H9 (cell line): Measurements from ENCODE around the gene NBEA. TPM values are rescaled to one million over a fixed set of nuclear protein-coding genes. Genes with fewer than 3 reads are reported as not detected.

Experiments
- DNase-seq: peaks from one replicate; pipeline ENCODE4 v3.0.0-alpha.2; 2017
- H2AFZ ChIP-seq: one replicate; pipeline ENCODE4 v1.6.1; 2013; ENCODE audit warnings: mild to moderate bottlenecking, low read length, control low read depth, moderate library complexity
- H2AK5ac ChIP-seq: 2 replicates; pipeline ENCODE4 v1.6.1; 2013; ENCODE audit warnings: low read length, control low read depth, mixed read lengths; ENCODE audit not compliant: insufficient read length
- H2BK120ac ChIP-seq: one replicate; pipeline ENCODE4 v1.6.1; 2013; ENCODE audit warnings: low read depth, mild to moderate bottlenecking, low read length, control low read depth, inconsistent platforms; ENCODE audit not compliant: poor library complexity, severe bottlenecking
- H2BK12ac ChIP-seq: 2 replicates; pipeline ENCODE4 v1.6.1; 2013; ENCODE audit warnings: low read length, control low read depth, mixed read lengths, low read depth; ENCODE audit not compliant: insufficient read length
- H2BK15ac ChIP-seq: 2 replicates; pipeline ENCODE4 v1.6.1; 2013; ENCODE audit warnings: low read depth, low read length, control low read depth
- H2BK20ac ChIP-seq: one replicate; pipeline ENCODE4 v1.6.1; 2013; ENCODE audit warnings: low read depth, mild to moderate bottlenecking, low read length, control low read depth, inconsistent platforms; ENCODE audit not compliant: poor library complexity, severe bottlenecking
- H2BK5ac ChIP-seq: 2 replicates; pipeline ENCODE4 v1.6.1; 2013; ENCODE audit warnings: low read length, control low read depth, mixed read lengths; ENCODE audit not compliant: insufficient read length
- H3K14ac ChIP-seq: 2 replicates; pipeline ENCODE4 v1.6.1; 2013; ENCODE audit warnings: low read length, control low read depth; ENCODE audit not compliant: insufficient read depth
- H3K18ac ChIP-seq: 2 replicates; pipeline ENCODE4 v1.6.1; 2013; ENCODE audit warnings: low read depth, mild to moderate bottlenecking, mixed read lengths, low read length, control low read depth; ENCODE audit not compliant: insufficient read length
- H3K23ac ChIP-seq: 2 replicates; pipeline ENCODE4 v1.6.1; 2013; ENCODE audit warnings: low read length, control low read depth, mixed read lengths, low read depth; ENCODE audit not compliant: insufficient read length
- H3K23me2 ChIP-seq: 2 replicates; pipeline ENCODE4 v1.6.1; 2013; ENCODE audit warnings: low read depth, mild to moderate bottlenecking, mixed read lengths, low read length, control low read depth; ENCODE audit not compliant: insufficient read length, poor library complexity, severe bottlenecking
- H3K27ac ChIP-seq: 2 replicates; pipeline ENCODE4 v1.5.1; 2013; ENCODE audit warnings: low read length, control low read depth, mixed read lengths, low read depth; ENCODE audit not compliant: insufficient read length
- H3K27me3 ChIP-seq: 2 replicates; pipeline ENCODE4 v1.6.1; 2013; ENCODE audit warnings: low read length, control low read depth, inconsistent platforms; ENCODE audit not compliant: insufficient read depth
- H3K4ac ChIP-seq: 2 replicates; pipeline ENCODE4 v1.6.1; 2013; ENCODE audit warnings: low read depth, mild to moderate bottlenecking, control low read depth, inconsistent platforms, low read length, moderate library complexity
- H3K4me1 ChIP-seq: 2 replicates; pipeline ENCODE4 v1.6.1; 2013; ENCODE audit warnings: low read length, control low read depth, inconsistent platforms; ENCODE audit not compliant: insufficient read depth
- H3K4me2 ChIP-seq: 2 replicates; pipeline ENCODE4 v1.6.1; 2013; ENCODE audit warnings: low read length, control low read depth, mixed read lengths; ENCODE audit not compliant: insufficient read length, insufficient read depth
- H3K56ac ChIP-seq: 2 replicates; pipeline ENCODE4 v1.6.1; 2013; ENCODE audit warnings: low read depth, mild to moderate bottlenecking, mixed read lengths, low read length, control low read depth; ENCODE audit not compliant: insufficient read length
- H3K79me1 ChIP-seq: 2 replicates; pipeline ENCODE4 v1.6.1; 2013; ENCODE audit warnings: low read depth, mild to moderate bottlenecking, moderate library complexity, low read length, control low read depth, inconsistent platforms; ENCODE audit not compliant: insufficient read depth, poor library complexity, severe bottlenecking
- H3K79me2 ChIP-seq: 2 replicates; pipeline ENCODE4 v1.6.1; 2013; ENCODE audit warnings: low read length, control low read depth, inconsistent platforms; ENCODE audit not compliant: insufficient read depth
- H3K9ac ChIP-seq: 2 replicates; pipeline ENCODE4 v1.6.1; 2013; ENCODE audit warnings: low read length, control low read depth, mixed read lengths; ENCODE audit not compliant: insufficient read length; ENCODE audit errors: extremely low read depth
- H3K9me3 ChIP-seq: one replicate; pipeline ENCODE4 v1.6.1; 2013; ENCODE audit warnings: low read depth, low read length, inconsistent platforms; ENCODE audit not compliant: control insufficient read depth
- H3T11ph ChIP-seq: one replicate; pipeline ENCODE4 v1.6.1; 2013; ENCODE audit warnings: mild to moderate bottlenecking, low read length, control low read depth, inconsistent platforms
- H4K20me1 ChIP-seq: one replicate; pipeline ENCODE4 v1.6.1; 2013; ENCODE audit not compliant: control insufficient read depth, insufficient read length, insufficient read depth
- H4K5ac ChIP-seq: 2 replicates; pipeline ENCODE4 v1.6.1; 2013; ENCODE audit warnings: low read depth, mild to moderate bottlenecking, mixed read lengths, low read length, control low read depth; ENCODE audit not compliant: insufficient read length
- H4K8ac ChIP-seq: replicated peaks from 2 replicates; pipeline ENCODE4 v1.6.1; 2013; ENCODE audit warnings: low read length, control low read depth, mixed read lengths, low read depth; ENCODE audit not compliant: insufficient read length
- H4K91ac ChIP-seq: 2 replicates; pipeline ENCODE4 v1.6.1; 2013; ENCODE audit warnings: low read depth, mild to moderate bottlenecking, moderate library complexity, mixed read lengths, low read length, control low read depth; ENCODE audit not compliant: insufficient read length
- H3K27ac Mint-ChIP-seq, 3 experiments: 2 replicates in 2 of 3; 3 replicates in 1 of 3; pipeline ENCODE4 v1.8.0; 2020 to 2021; ENCODE audit warnings: mixed read lengths in 3 of 3, mild to moderate bottlenecking in 1 of 3, moderate library complexity in 1 of 3
- H3K27me3 Mint-ChIP-seq: 2 replicates; pipeline ENCODE4 v1.8.0; 2021; ENCODE audit warnings: low read depth, mild to moderate bottlenecking, moderate library complexity, mixed read lengths
- H3K36me3 Mint-ChIP-seq, 3 experiments: 2 replicates in 2 of 3; 3 replicates in 1 of 3; pipeline ENCODE4 v1.8.0; 2020 to 2021; ENCODE audit warnings: low read depth in 3 of 3, mixed read lengths in 3 of 3; ENCODE audit not compliant: insufficient read depth in 1 of 3
- H3K4me1 Mint-ChIP-seq, 2 experiments: 2 replicates each; pipeline ENCODE4 v1.8.0; 2020; ENCODE audit warnings: mixed read lengths in 2 of 2
- H3K4me3 Mint-ChIP-seq, 2 experiments: 2 replicates in 1 of 2; 3 replicates in 1 of 2; pipeline ENCODE4 v1.8.0; 2020 to 2021; ENCODE audit warnings: mild to moderate bottlenecking in 2 of 2, mixed read lengths in 2 of 2, moderate library complexity in 1 of 2
- H3K9me3 Mint-ChIP-seq, 2 experiments: 2 replicates in 1 of 2; 3 replicates in 1 of 2; pipeline ENCODE4 v1.8.0; 2020; ENCODE audit warnings: mild to moderate bottlenecking in 2 of 2, mixed read lengths in 2 of 2, moderate library complexity in 1 of 2
- CTCF ChIP-seq: fragments of 200-600 bp; sonication (generic); conservative IDR thresholded peaks from 3 replicates; pipeline ENCODE4 v1.8.0; 2021; ENCODE audit warnings: antibody characterized with exemption, mild to moderate bottlenecking
- WGBS: extraction: QIAGEN DNeasy Blood & Tissue Kit; methylation state at CpG from one replicate; pipeline ENCODE4 v1.1.7; 2013; ENCODE audit warnings: missing lambda C conversion rate, low lambda C conversion rate, mixed read lengths; ENCODE audit not compliant: insufficient read length; ENCODE audit errors: extremely low coverage; 5-methylcytosine and 5-hydroxymethylcytosine counted together
- total RNA-seq: library from RNA; stranded (reverse); gene quantifications from 2 replicates; pipeline ENCODE4 v1.2.1, GENCODE V29; 2021

NBEA gene
- total RNA-seq, 1 experiment from 2014 or later, result 17.3 TPM

DNA sequence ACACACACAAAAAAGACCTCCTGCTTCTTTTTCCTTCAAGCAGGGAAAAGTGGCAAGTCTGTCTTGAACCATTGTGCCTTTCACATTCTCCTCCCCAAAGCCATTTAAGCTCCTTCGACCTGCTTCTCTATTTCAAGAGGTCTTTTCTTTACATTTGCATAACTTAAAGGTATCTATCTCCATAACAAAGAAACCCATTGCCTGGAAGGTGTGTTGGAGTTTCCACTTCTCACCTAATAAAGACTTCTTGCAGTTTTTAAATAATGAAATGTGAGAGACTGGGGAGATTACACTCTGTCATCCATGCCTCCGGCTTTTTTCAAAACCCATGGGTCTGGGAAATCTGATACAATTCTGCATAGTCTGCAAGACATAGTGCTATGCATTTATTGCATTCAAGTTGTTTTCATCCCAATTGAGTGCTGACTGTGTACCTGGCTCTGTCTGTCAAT, 41.8 kb upstream of the NBEA start:
- H3K4me2 ChIP-seq, result peak overlapping the region; percentile 53
- DNase-seq, result peak; percentile 41
- WGBS, result no CpG with 5 or more reads among the region's 2 CpGs

More for the DNA sequence above, 41.8 kb upstream of the NBEA start:
- Histone ChIP-seq H3K18ac (no peak overlapping the region), H3K79me2 (no peaks in the 10 kb centered on the region), H3K79me1 (no peaks in the 10 kb centered on the region), H3K23me2 (peaks cover 3% of the 10 kb centered on the region), H3K23ac (no peak overlapping the region), H2BK15ac (no peak overlapping the region), H3K14ac (no peak overlapping the region), H2BK5ac (no peak overlapping the region), H2BK12ac (no peak overlapping the region), H3K56ac (no peak overlapping the region), H4K8ac (no peak overlapping the region), H3K9ac (no peak overlapping the region), H3K27ac (peak overlapping the region; percentile 65), H2AK5ac (no peak overlapping the region), H4K91ac (no peak overlapping the region), H4K20me1 (no peaks in the 10 kb centered on the region), H3K4ac (no peak overlapping the region), H3T11ph (no peak overlapping the region), H3K27me3 (no peaks in the 10 kb centered on the region), H2BK20ac (no peak overlapping the region), H2AFZ (no peak overlapping the region), H4K5ac (no peak overlapping the region), H3K4me1 (peaks cover 3% of the 10 kb centered on the region; the same call in 1 of the 2 replicates), H3K9me3 (no peaks in the 10 kb centered on the region), H2BK120ac (no peak overlapping the region)
- H3K27ac Mint-ChIP-seq, result peak overlapping the region; percentile 83 to 96 (median 89)
- H3K4me1 Mint-ChIP-seq, result peaks cover 62 to 64% of the 10 kb centered on the region in 2 experiments
- H3K9me3 Mint-ChIP-seq, result no peaks in the 10 kb centered on the region; a peak in 1 of 5 replicates
- H3K4me3 Mint-ChIP-seq, result peak overlapping the region; percentile 4 to 42
- 0 out of 7 replicates have a peak, but pooled peaks cover 0 to 2% (median 0%) of the 10 kb centered on the region in 3 experiments for H3K36me3 Mint-ChIP-seq
- TF ChIP-seq CTCF, result no peak
- H3K27me3 Mint-ChIP-seq, result peaks cover 2% of the 10 kb centered on the region; the same call in 1 of the 2 replicates
